T1000 (cell line): ENCODE measurements around the gene POLG2.

Source experiments
- DNase-seq: peaks from one replicate; lab custom pipeline; 2025; ENCODE audit warnings: mixed read lengths; lab: John Stamatoyannopoulos, UW

Gene POLG2

DNA sequence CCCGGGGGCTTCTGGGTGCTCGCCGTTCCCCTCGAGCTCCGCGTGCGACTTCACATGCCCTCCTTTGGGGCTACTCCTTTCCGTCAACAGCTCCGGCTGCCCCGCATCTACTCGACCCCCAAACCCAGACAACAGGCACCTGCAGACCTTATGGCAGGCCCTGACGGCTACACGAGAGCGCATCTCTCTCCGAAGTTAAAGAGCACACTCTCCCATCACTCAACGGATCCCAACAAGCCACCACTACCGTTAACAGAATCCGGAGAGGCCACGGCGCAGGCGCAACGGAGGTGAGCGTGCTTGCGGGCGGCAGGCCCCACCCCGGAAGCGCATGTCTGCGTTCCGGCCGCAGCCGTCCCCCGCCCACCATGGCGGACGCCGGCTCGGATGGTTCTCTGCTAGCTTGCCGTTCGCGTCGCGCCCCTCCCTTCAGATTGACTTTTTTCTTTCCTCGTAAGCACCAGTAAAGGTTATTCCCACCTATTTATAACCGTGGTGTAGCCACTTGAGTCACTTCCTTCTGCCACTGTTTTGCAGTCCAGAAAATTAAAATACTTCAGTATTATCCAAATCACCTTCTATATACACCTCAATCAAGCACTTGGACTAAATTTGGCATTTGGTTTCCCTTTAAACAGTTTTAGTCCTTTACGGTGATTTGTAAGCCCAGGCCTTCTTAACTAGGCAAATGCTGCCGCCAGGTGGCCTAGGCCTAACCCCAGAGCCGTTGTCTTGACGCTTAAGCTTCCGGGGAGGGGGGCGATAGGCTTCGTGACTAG, at the start of gene POLG2:
POLG2 (minus strand) TSS at position 269 of the 779 bp plus-strand sequence; CDS start at position 183, 86 bp downstream.
- peak; percentile 93 for DNase-seq

DNA sequence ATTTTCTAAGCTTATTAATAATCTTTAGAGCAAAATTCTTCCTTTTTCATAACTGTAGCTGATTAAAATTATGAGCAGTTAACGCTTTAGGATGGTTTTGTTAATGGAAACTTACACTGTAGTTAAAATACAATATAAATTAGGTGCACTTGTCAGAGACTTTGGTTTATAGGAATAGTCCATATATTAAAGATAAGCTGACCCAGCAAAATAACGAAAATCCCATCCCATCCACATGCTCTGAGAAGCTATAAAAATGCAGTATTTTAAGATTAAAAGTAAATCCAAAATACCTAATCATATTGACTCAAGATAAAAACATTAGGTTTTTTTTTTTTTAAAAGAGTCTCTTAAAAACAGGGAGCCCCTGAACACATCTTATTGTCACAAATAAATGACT, 47.9 kb upstream of the POLG2 start:
- no peak for DNase-seq

DNA sequence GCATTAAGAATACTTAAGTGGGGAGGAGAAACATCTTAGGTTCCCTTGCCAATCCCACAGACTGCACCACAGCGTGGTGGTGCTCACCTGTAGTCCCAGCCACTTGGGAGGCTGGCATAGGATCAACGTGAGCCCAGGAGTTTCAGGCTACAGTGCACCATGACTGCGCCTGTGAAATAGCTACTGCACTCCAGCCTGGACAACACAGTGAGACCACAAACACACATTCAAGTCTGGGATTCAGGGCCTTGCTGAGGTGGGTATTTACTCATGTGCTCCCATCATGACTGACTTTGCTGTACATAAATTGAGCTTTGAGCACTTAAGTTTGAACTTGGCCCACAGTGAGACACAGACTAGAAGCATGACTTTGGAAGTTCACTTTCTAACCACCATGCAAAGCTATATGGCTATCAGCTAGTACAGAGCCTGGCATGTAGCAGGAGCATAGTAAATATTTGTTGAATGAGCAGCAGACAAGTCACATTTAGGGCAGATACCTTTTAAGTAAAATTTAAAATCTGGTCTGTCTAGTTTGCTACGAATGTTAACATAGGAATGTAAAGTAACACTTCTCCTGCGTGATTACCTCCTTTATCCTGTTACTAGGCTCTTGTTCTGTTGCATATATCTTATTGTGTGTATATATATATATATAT, 43.4 kb upstream of the POLG2 start:
- DNase-seq = no peak

DNA sequence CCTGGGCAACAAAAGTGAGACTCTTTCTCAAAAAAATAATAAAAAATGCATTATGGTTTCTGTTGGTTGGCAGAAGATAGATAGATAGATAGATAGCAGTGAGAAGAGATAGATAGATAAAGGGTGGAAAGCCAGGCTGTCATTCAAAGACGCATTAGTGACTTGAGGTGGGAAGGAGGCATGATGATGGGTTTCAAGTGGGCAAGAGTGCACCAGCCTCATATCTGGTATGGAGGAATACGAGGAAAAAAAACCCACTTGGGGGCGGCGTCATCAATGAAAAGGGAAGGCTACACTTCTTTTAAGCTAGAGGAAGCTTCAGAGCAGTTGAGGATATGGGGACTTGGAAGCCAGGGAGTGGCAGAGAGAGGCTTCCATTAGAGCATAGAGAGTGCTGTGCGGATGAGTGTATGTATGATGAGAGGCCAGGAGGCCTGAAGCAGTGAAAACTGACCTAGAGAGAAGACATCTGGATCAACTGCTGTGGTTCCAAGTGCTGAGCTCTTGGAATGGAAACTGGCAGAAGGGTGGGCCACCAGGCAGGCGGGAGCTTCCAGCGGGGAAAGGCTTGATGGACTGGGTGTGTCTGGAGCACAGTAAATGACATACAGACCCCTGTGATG, 41.8 kb upstream of the POLG2 start:
- no peak for DNase-seq

DNA sequence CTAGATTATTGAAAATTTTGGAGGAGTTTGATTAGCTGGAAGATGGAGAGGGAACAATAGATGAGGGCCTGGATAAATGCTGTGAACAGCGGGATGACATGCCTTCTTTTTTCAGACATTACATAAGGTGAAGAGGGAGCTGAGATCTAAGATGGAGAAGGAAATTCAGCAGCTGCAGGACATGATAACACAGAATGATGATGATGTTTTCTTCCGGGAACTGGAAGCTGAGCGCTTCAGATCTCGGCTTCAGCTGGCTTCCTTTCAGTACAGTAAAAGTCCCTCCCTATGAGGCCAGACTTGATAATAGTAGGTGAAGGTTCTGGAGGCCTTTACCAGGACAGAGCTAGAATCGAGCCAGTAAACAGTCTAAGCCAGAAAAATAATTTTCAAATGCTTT, 40.6 kb upstream of the POLG2 start:
- no peak for DNase-seq

DNA sequence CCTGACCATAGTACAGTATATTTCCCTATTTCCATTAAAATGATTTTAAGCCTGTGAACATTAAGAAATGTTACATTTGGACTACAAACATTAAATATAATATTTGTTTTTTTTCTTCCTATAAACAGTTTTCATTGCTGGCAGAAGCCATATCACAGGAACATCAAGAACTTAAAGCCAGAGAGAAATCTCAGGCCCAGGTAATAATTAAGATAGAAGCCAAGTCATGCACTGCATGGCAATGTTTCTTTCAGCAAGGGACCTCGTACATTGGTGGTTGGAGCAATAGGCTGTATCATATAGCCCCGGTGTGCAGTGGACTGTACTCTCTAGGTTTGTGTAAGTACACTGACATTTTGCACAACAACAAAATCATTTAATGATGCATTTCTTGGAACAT, 40.1 kb upstream of the POLG2 start:
- DNase-seq = no peak

DNA sequence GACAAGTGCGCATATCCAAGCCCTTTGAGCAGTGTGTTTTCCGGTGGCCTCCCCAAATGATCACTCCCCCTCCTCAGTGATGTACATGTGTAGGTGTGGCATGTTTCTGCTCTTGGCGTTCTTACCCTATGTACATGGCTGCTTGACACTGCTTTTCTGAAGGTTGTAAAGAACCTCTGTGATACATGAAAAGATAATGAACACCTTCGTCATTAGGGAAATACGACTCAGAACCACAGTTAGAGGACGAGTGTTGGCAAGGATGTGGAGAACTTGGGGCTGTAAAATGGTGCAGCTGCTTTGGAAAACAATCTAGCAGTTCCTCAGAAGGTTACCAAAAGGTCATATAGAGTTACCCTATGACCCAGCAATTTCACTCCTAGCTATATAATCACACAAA, 38.5 kb upstream of the POLG2 start:
- DNase-seq = no peak

DNA sequence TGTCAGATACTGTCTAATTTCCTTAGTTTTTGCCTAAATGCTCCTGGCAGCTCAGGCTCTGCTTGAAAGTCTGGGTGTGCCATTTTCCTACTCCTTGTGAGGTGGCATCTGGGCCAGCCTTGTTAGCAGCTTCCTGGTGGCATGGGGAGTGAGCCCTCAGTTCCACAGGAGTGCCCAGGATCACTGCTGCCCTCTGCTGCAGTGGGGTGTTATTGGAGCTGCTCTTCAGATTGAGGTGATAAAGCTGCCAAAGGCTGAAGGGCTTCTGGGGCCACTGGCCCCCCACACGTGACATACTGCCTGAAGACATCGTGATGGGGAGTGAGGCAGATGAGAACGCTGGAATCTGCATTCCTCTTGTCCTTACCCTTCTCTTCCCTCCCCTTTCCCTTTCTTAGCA, 37.3 kb upstream of the POLG2 start:
- DNase-seq = no peak

DNA sequence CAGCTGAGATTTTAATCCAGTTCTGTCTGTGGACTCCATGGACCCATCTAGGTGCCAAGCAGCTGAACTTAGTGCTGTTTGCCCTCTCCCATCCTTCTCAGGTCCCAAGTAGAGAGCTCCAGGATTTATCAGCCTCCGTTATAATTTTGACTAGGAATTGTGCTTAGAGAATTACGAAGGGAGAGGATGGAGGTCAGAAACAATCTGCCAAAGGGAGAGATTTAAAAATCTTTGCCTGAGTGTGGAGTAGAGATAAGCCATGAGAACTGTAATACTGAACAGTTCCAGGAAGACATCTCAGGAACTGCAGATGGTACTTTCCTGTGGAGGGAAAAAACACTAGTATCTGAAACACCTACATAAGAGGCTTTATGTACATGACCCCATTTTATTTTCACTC, 36.9 kb upstream of the POLG2 start:
- no peak for DNase-seq

DNA sequence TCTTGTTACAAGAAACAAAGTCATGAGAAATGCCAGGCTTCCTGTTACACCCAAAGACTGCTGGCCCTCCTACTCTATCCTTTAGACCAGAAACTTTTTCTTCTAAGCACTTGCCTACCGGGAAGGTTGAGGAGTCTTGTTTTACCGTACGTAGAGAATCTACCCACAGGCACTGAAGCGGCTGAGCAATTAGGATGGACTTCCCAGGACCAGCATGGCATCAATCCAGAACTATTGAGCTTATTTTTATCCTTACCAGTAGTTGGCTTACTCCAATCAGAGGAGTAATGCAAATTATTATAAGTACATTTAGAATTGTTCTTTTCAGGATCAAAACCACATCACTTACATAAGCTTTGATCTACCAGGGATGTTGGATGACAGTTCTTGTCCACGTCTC, 35.6 kb upstream of the POLG2 start:
- no peak for DNase-seq

DNA sequence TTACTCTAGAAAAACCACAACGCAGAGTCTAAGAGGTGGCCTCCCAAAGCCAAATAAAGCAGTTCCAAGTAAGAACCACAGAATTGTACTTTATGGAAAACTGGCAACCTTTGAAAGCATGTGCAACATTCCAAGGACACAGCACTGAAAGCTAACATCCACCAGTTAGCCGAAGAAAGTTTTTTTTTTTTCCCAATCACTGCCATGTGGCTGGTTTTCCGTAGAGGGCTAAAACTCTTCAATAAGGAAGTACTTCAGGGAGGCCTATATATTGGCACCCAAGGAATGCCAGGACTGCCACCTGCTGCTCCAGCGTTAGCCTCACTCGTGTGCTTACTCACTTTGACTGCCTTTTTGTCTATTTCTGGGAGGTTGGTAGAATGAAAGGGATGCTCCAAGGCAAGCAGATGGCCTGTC, 35.1 kb upstream of the POLG2 start:
- no peak for DNase-seq

DNA sequence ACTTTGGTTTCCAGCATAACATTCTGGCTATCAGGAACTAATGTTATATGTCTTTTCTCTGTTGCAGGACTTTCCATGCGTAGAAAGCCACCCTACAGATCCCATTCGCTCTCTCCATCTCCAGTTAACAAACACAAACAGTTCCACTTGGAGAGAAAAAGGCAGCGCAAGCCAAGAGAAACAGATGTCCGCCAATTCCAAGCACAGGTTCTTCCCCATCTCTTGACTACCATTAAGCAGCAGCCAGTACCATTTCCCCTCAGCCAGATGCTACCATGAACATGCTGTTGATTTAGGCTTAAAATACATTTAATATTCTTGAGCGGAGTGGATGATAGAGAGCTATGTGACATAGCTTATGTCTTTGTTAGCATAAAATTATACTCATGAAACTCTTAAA, 32.4 kb upstream of the POLG2 start:
- DNase-seq = no peak

DNA sequence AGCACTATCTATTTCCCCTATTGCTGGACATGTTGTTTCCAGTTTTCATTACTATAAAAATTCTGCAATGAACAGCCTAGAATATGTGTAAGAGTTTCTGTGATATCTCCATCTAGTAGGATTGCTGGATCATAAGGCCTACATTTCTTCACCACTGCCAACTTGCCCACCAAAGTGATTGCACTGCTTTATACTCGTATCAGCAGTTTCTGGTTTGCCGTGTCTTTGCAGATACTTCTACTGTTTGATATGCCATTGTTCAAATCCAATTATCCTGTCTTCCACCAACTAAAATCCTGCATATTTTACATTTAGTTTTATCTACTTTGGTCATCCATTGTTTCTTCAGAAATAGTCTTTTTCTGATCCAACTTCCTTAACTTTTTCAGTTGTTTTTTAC, 31.1 kb upstream of the POLG2 start:
- DNase-seq = no peak

DNA sequence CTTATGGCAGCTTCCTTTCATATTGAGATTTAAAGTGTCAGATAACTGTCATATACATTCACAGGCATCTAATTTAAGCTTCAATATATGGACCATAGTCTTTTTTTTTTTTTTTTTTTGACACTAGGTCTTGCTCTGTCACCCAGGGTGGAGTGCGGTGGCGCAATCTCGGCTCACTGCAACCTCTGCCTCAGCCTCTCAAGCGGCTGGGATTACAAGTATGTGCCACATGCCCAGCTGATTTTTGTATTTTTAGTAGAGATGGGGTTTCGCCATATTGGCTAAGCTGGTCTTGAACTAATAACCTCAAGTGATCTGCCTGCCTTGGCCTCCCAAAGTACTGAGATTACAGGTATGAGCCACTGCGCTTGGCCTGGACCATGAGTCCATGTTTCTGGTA, 23.5 kb upstream of the POLG2 start:
- DNase-seq = no peak

DNA sequence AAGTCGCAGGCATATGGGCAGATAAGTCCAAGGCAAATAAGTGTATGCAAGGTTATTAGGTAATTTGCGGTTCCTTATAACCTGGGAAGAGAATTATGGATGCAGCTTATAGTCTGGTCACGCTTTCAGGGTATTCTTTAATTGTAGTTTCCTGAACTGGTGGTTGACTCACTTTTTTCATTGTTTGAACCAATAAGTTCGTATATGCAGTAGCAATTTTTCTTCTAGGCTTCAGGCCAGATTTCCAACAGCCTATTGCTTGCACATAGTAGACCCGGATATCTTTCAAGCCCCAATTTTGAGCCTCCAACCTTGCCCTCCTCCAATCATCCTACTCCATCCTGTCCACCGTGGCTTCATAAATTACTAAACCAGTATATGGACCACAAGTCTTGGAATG, 22.7 kb upstream of the POLG2 start:
- DNase-seq = no peak

DNA sequence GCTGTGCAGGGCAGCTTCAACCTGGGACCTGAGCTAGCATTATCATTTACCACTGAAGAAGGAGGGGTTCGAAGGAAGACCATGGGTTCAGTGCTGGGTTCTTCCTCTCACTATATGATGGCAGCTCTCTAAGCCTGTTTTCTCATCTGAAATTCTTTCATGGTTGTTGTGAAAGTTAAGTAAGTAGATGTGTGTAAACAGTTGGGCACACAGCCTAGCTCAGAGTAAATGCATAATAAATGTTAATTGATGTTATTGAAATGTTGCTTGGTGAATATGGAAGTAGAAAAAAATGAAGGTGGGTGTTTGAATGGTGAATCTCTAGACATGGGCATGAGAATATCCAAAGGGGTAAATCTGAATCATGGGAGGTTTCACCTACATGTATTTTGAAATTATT, 19.0 kb upstream of the POLG2 start:
- no peak for DNase-seq

DNA sequence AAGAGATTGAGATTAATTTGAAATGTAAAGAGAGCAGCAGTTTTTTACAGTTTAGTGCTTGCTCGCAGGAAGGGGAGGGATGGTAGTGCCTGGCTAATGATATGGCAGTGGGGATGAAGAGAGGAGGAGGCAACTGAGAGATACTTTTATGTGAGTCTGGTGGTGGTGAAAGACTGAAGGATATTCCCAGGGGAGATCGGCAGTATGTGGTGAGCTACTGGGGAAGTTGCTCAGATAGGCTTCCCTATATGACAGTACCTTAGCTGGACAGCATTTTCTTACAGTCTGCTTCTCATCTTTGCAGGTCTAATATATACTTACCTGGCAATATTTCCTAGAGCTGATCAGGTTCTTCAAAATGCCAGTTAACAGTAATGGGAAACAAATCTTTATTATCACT, 18.6 kb upstream of the POLG2 start:
- no peak for DNase-seq

DNA sequence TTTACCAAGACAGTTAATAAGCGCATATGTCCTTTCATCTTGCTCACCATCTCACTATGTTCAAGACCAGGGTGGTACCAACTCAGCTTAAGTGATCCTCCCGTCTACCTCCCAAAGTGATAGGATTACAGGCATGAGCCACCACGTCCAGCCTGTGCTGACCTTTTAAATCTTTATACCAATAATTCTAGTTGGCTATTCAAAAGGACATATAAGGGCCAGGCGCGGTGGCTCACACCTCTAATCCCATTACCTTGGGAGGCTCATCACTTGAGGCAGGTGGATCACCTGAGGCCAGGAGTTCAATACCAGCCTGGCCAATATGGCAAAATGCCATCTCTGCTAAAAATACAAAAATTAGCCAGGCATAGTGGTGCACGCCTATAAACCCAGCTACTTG, 12.3 kb upstream of the POLG2 start:
- DNase-seq = no peak

DNA sequence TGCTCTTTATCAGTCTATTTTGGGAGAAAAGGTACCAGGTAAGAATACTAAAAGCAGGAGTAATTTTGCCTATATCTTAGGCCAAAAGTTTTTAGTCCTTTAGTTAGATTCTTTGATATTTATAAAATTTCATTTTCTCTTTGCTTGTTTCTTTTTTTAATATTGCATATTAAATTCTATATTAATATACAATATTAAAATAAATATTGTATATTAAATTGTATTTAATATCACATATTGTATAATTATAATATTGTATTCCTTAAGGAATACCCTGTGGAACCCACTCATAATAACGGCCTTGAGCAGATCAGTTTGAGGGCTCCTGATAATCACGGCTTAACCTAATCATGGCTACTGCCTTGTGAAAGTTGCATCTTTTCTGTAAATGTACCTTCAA, 11.8 kb upstream of the POLG2 start:
- no peak for DNase-seq

DNA sequence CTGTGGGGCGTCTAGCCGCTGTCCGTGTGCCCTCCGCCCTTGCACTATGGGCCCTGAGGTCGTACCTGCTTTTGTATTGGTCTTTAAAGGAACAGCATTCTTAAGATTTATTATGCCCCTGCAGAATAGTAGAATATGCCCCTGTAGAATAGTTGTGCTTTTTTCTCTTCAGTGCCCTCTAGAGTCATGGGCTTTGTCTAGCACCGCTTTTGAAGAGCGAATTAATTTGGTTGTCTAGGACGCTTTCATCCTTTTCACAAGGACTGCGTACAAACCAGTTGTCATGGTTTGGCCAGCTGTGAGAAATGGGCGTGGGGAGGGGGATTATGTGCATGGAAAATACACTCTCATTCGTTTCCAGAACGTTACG, 10.5 kb upstream of the POLG2 start:
- no peak for DNase-seq

DNA sequence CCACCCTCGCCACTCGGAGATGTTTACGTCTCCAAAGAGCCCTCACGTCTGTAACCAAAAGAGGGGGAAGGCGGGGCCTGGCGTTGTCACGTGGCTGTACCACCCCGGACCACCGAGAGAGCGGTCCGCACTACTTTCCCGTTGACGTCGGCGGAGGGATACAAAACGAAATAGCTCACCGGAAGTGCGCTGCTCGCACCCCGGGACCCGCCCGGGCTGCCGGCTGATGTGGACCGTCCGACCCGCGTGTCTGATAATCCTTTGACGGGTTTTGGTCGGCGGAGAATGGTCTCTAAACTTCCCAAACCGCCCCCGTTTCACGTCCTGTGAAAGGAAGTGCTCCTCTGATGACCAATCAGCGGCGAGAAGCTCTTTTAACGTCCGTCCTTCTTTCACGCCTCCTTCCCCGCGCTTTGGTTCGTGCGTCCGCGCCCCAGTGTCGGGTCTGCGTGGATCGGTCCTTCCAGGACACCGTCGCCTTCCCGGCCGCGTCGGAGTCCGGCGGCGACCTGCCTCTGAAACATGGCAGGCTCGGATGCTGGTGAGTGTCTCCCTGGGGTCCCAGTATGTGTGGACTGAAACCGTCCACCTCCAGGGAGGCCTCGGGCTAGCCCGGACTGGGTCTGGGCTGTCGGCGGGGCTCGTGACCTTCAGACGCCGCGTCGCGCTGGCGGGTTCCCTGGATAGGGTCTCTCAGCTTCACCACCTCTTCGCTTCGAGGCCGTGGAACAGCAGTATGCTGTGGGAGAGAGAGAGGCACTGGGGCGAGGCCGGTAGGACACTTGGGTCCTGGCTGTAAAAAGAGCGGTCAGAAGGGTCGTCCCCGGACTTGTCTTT, 9.9 kb upstream of the POLG2 start, which contains the start of gene CEP95:
CEP95 (plus strand) TSS at position 402 of the 837 bp plus-strand sequence; CDS start at position 523, 121 bp downstream.
- DNase-seq = peak; percentile 99

DNA sequence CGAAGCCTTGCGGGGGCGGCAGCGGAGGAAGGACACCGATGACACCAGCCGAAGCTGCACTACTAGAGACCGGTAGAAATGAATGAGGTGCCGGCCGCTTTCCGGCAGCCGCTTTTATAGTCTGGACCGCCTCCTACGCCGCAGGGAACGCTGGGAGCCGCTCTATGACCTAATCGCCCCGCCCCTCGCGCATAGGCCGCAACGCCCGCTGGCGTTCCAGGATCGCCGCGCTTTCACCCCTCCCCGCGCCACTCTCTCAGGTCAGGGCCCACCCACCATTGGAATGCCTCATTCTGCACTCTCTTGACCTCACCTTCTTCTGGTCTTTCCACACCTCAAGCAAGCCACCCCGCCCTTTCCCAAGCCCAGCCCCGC, 9.3 kb upstream of the POLG2 start, which contains the start of gene DDX5:
DDX5 (minus strand) TSS at position 89 of the 375 bp plus-strand sequence. CDS start 170 bp downstream, outside the sequence.
- peak; percentile 99 for DNase-seq
